Common myeloid progenitor, CD34-positive (primary cell): ENCODE data around the gene PDE11A.

ENCODE experiments used
- CTCF ChIA-PET: fragments of 350-600 bp; sonication (Branson Sonifier 250); formaldehyde crosslinking; loops from one replicate; lab custom pipeline; 2021; ENCODE audit warnings: antibody characterized with exemption; lab: Charles Lee
- POLR2A ChIA-PET: fragments of 350-600 bp; sonication (Branson Sonifier 250); formaldehyde crosslinking; loops from one replicate; lab custom pipeline; 2021; ENCODE audit warnings: antibody characterized with exemption; lab: Charles Lee
- DNase-seq, 3 donors: peaks; one replicate each; pipeline versions ENCODE4 v3.0.0 to v3.0.0-alpha.2; 2013
- H3K27ac ChIP-seq, 2 experiments: 1 replicate in 1 of 2; 2 replicates in 1 of 2; pipeline ENCODE4 v1.7.0; 2013; ENCODE audit warnings: inconsistent platforms in 2 of 2, low read length in 2 of 2, mild to moderate bottlenecking in 2 of 2, low read depth in 1 of 2, moderate library complexity in 1 of 2; ENCODE audit not compliant: severe bottlenecking in 2 of 2, insufficient read depth in 1 of 2, poor library complexity in 1 of 2
- H3K27me3 ChIP-seq, 5 experiments: replicated peaks in 2 of 5; 1 replicate in 3 of 5; 2 replicates in 2 of 5; pipeline versions ENCODE4 v1.6.1 to v1.7.0; 2013; ENCODE audit warnings: low read length in 4 of 5, mild to moderate bottlenecking in 2 of 5, moderate library complexity in 2 of 5, inconsistent platforms in 1 of 5; ENCODE audit not compliant: insufficient read depth in 5 of 5, control insufficient read depth in 4 of 5
- H3K36me3 ChIP-seq, 4 experiments: 1 replicate in 2 of 4; 2 replicates in 2 of 4; pipeline versions ENCODE4 v1.6.1 to v1.7.0; 2013; ENCODE audit warnings: low read length in 3 of 4, control low read depth in 1 of 4, mild to moderate bottlenecking in 1 of 4; ENCODE audit not compliant: control insufficient read depth in 4 of 4, insufficient read depth in 4 of 4
- H3K4me1 ChIP-seq, 4 experiments: 1 replicate in 3 of 4; 2 replicates in 1 of 4; pipeline versions ENCODE4 v1.6.1 to v1.7.1; 2013; ENCODE audit warnings: low read length in 3 of 4, mild to moderate bottlenecking in 3 of 4, control low read depth in 1 of 4, inconsistent platforms in 1 of 4, moderate library complexity in 1 of 4; ENCODE audit not compliant: control insufficient read depth in 4 of 4, insufficient read depth in 4 of 4; ENCODE audit errors: control extremely low read depth in 1 of 4
- H3K4me3 ChIP-seq, 7 experiments: 1 replicate in 4 of 7; 2 replicates in 3 of 7; pipeline versions ENCODE4 v1.5.1 to v1.7.0; 2013; ENCODE audit warnings: mild to moderate bottlenecking in 7 of 7, low read length in 6 of 7, moderate library complexity in 6 of 7, inconsistent platforms in 2 of 7, low read depth in 2 of 7, control low read depth in 1 of 7; ENCODE audit not compliant: insufficient read depth in 4 of 7, control insufficient read depth in 1 of 7; ENCODE audit errors: extremely low read depth in 1 of 7
- H3K9me3 ChIP-seq, 5 experiments: 1 replicate in 4 of 5; 2 replicates in 1 of 5; pipeline versions ENCODE4 v1.6.1 to v1.7.1; 2013; ENCODE audit warnings: low read length in 4 of 5, mild to moderate bottlenecking in 2 of 5, inconsistent platforms in 1 of 5, low read depth in 1 of 5, moderate library complexity in 1 of 5; ENCODE audit not compliant: control insufficient read depth in 4 of 5, insufficient read depth in 2 of 5; ENCODE audit errors: control extremely low read depth in 1 of 5
- WGBS: methylation state at CpG from one replicate; pipeline ENCODE4 v1.1.5; 2013; ENCODE audit not compliant: insufficient coverage; 5-methylcytosine and 5-hydroxymethylcytosine counted together

PDE11A gene

DNA sequence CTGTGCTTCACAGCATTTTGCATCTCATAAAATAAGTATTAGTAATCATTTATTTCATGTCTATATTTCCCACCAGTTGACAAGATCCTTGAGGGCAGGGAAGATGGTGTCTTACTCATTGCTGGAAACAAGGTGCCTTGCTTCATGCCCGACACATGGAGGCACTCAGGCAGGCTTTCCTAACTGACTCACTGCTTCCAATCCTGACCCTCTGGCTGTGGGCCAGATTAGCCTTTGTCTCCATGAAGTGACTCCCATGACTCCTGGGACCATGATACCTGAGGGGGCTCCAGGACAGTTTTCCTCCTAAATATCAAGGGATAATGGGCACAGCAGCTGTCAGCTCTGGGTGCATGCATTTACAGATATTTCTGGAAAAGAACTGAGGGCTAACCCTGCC lies 405.0 kb downstream of the PDE11A start:
- CTCF ChIA-PET: no interaction called here
- POLR2A ChIA-PET: no interaction called here
- Histone ChIP-seq H3K4me3 (no peak overlapping the region), H3K27me3 (no peaks in the 10 kb centered on the region), H3K4me1 (peaks cover 0 to 6% (median 0%) of the 10 kb centered on the region in 4 experiments), H3K9me3 (no peaks in the 10 kb centered on the region), H3K36me3 (no peaks in the 10 kb centered on the region), H3K27ac (no peak overlapping the region)
- no peak for DNase-seq
- WGBS: 0% methylated on average over 1 of the region's 1 CpG

GRCh38 chr2:177666408-177666807 lies 406.2 kb downstream of the PDE11A start:
- H3K4me1 ChIP-seq: peaks cover 0 to 6% (median 0%) of the 10 kb centered on the region in 4 experiments
- no peak overlapping the region for H3K4me3 ChIP-seq
- H3K9me3 ChIP-seq: no peaks in the 10 kb centered on the region
- POLR2A ChIA-PET: no interaction called here
- CTCF ChIA-PET: no interaction called here
- DNase-seq: peak; percentile 16 to 74 (median 65)
- H3K27me3 ChIP-seq: no peaks in the 10 kb centered on the region
- H3K36me3 ChIP-seq: no peaks in the 10 kb centered on the region
- no peak overlapping the region for H3K27ac ChIP-seq

DNA sequence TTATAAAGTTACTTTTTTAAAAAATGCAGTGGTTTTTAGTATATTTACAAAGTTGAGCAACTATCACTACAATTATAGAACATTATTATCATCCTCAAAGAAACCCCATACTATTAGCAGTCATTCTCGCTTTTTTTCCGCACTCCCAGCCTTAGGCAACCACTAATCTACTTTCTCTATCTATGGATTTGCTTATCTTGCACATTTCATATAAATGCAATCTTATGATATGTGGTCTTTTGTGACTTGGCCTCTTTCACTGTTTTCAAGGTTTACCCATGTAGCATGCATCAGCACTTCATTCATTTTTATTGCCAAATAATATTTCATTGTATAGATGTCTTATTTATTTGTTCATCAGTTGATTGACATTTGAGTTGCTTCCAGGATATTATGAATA lies 406.6 kb downstream of the PDE11A start:
- H3K27me3 ChIP-seq: no peaks in the 10 kb centered on the region
- H3K27ac ChIP-seq: no peak overlapping the region
- DNase-seq: no peak
- peaks cover 0 to 3% (median 0%) of the 10 kb centered on the region in 4 experiments for H3K4me1 ChIP-seq
- ChIA-PET CTCF (no interaction called here), POLR2A (no interaction called here)
- WGBS: no CpG with 5 or more reads among the region's 2 CpGs
- H3K9me3 ChIP-seq: no peaks in the 10 kb centered on the region
- no peaks in the 10 kb centered on the region for H3K36me3 ChIP-seq
- H3K4me3 ChIP-seq: no peak overlapping the region

- no peaks in the 10 kb centered on the region for H3K27me3 ChIP-seq
- H3K27ac ChIP-seq: no peak overlapping the region
- DNase-seq: no peak
- H3K9me3 ChIP-seq: no peaks in the 10 kb centered on the region
- H3K4me3 ChIP-seq: no peak overlapping the region
- no CpG with 5 or more reads among the region's 4 CpGs for WGBS
- no peaks in the 10 kb centered on the region for H3K4me1 ChIP-seq
- H3K36me3 ChIP-seq: no peaks in the 10 kb centered on the region
- ChIA-PET CTCF (interaction anchor here (0.6 kb wide), 1 partner anchor 159 kb away, joined by 3 read pairs; no protein-coding TSS in a partner anchor), POLR2A (no interaction called here)
Observed at GRCh38 chr2:177665328-177665727, 407.2 kb downstream of the PDE11A start.

DNA sequence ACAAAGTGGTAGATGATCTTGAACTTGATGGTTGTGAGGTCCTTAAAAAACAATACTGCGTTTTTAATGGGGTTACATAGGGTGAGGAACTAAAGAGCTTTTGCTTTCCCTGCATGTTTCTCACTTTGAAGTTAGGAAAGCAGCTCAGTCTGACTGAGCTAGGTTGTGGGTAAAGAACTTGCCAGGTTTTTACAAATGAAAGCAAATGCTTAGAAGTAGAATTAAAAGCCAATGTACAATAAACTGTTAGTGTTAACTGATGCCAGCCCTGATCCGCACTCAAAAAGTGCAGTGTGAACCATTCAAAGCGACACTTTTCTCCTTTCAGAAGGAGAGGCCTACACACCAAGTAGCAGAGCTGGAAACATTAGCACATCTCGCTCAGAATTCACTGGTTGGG lies 409.7 kb downstream of the PDE11A start:
- Histone ChIP-seq H3K27ac (no peak overlapping the region), H3K27me3 (no peaks in the 10 kb centered on the region), H3K4me3 (no peak overlapping the region), H3K4me1 (peaks cover 0 to 4% (median 0%) of the 10 kb centered on the region in 4 experiments), H3K36me3 (no peaks in the 10 kb centered on the region), H3K9me3 (no peaks in the 10 kb centered on the region)
- POLR2A ChIA-PET: interaction anchor here (0.8 kb wide), 1 partner anchor 66 kb away, joined by 4 read pairs; no protein-coding TSS in a partner anchor
- WGBS: 98% methylated on average over 3 of the region's 4 CpGs
- no peak for DNase-seq
- CTCF ChIA-PET: interaction anchor here (1.0 to 1.6 kb wide), 2 partner anchors 14 to 30 kb away, joined by 3 to 4 read pairs; no protein-coding TSS in a partner anchor

DNA sequence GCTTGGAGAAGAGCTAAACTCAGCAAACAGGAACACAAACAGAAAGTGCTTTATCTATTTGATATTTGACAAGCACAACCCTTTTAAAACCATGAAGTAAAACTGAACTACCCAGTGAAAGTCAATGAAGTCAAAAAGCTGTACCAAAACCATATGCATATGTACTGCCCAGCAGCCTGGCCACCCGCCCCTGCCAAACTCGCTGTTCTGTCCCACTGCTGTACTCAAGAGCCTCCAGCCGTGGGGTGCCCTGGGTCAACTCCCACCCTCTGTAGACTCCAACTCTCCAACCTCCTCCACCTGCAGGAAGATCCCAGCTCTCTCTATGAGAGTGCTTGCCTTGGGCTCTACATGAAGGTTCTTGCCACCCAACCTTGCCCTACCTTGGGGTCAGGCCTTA lies 411.8 kb downstream of the PDE11A start:
- 67% methylated on average over 3 of the region's 3 CpGs for WGBS
- H3K36me3 ChIP-seq: no peaks in the 10 kb centered on the region
- POLR2A ChIA-PET: no interaction called here

GRCh38 chr2:177658309-177658708 lies 414.3 kb downstream of the PDE11A start:
- no peaks in the 10 kb centered on the region for H3K27me3 ChIP-seq
- ChIA-PET CTCF (no interaction called here), POLR2A (no interaction called here)
- peaks cover 0 to 4% (median 0%) of the 10 kb centered on the region in 4 experiments for H3K4me1 ChIP-seq
- no peak for DNase-seq
- no peaks in the 10 kb centered on the region for H3K9me3 ChIP-seq
- no peaks in the 10 kb centered on the region for H3K36me3 ChIP-seq
- no peak overlapping the region for H3K4me3 ChIP-seq
- no peak overlapping the region for H3K27ac ChIP-seq

More for the DNA sequence above, 411.8 kb downstream of the PDE11A start:
- Histone ChIP-seq H3K9me3 (no peaks in the 10 kb centered on the region), H3K4me3 (no peak overlapping the region), H3K4me1 (peaks cover 0 to 4% (median 0%) of the 10 kb centered on the region in 4 experiments), H3K27ac (no peak overlapping the region), H3K27me3 (no peaks in the 10 kb centered on the region)
- CTCF ChIA-PET: interaction anchor here (1.8 kb wide), 1 partner anchor 9 kb away, joined by 5 read pairs; no protein-coding TSS in a partner anchor
- no peak for DNase-seq
